Measurements from ENCODE around the gene FHIT.

DNA sequence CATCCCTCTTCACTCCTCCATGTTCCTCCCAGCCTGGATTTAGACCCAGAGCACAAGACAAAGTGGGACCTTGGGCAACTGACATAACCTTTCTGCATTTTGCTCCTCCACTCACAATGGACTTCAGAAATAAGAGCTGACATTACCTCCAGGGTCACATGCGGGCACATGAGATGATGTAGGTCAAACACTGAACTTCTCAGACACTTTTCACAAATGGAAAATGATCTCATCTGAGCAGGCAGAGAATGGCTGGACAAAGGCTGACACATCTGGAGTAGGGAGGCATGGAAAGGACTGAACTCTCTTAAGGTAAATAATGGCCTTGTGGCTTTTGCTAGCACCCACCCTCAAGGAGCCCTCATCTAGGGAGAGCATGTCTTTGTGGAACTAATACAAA, 1352.2 kb downstream of the FHIT start:
- TF ChIP-seq EZH2phosphoT487 (IDR thresholded peaks at IDR 0.05; ENCODE audit: insufficient read depth, low read depth) (no peak), EZH2 (IDR thresholded peaks at IDR 0.05; ENCODE audit: insufficient read depth, poor library complexity, severe bottlenecking) (no peak)

Measured in GM23248 (cell line).